Caki2 (cell line): ENCODE measurements around the gene MCRS1. TPM values are rescaled to one million over a fixed set of nuclear protein-coding genes. Genes with fewer than 3 reads are reported as not detected.
A peak's percentile ranks its signal among the peaks of the same experiment; 100 is the strongest.

Source experiments
- DNase-seq: peaks from one replicate; pipeline ENCODE4 v3.0.0-alpha.2; 2015; ENCODE audit warnings: low read depth
- in situ Hi-C: cut with HindIII; loops from 2 replicates; pipeline ENCODE4 v1.10.0; 2016; ENCODE audit warnings: low sequenced_read_pairs, low pct_unique_long_range_greater_than_20kb, mixed read lengths
- total RNA-seq: library from RNA; depleted of rRNA; stranded (reverse); fragments of >200 nt; shearing (Covaris generic); gene quantifications from 2 replicates; pipeline ENCODE4 v1.2.3, GENCODE V29; 2014; ENCODE audit warnings: low replicate concordance

The MCRS1 gene
- total RNA-seq, 1 experiment from 2014 or later, result 128 TPM

- DNase-seq, result no peak
- in situ Hi-C loops, result no loop called here
Measured at GRCh38 chr12:49584591-49584990, 16.6 kb upstream of the MCRS1 start.

DNA sequence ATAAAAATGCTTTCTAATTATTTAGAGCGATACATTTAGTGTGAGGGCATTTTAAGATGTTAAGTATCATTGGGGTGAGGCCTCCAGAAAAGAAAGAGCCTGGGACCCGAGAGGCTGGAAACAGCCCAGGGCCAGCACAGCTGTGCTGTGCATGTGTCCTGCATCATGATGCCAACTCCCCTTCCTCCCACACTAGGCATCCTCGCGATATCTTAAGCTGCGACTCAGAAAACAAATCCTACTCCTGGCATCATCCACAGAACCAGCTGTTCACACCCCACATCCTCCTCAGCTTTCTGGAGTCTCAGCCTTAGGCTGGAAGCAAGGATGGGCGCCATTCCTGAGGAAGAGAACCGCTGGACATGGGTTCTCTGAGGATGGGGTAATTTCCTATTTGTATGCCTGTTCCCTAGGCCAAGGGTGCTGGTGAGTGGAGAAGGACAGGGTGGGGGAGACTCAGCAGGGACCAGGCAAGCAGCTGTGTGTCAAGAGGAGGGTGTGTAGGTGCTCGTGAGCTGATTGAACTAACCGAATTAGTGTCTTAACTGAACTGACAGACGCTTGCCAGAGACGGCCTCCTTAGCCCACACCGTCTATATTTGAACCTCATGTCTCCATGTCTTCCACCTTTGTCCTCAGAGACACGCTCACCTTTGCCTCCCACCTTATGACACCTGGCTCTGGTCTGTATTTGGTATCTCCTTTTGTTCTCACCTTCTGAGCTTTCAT is 15.6 kb upstream of the MCRS1 start:
- in situ Hi-C loops, result no loop called here
- no peak for DNase-seq

DNA sequence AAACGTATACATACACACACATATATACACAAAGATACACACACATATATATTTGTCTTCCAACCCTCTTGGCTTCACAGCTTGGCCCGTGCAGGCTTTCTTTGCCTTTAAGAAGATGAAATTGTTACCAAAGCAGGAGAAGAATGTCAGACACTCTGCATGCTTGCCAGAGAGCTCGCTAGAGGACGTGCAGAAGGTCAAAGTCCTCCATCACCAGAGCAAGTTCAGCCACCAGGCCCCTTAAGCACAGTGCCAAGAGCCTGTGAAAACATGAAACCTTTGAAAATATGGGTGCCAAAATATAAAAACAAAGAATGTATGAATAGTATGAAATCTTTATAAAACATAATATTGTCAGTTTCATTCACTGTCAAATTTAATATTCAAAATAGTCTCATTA is 14.9 kb upstream of the MCRS1 start:
- DNase-seq, result no peak
- in situ Hi-C loops, result no loop called here

DNA sequence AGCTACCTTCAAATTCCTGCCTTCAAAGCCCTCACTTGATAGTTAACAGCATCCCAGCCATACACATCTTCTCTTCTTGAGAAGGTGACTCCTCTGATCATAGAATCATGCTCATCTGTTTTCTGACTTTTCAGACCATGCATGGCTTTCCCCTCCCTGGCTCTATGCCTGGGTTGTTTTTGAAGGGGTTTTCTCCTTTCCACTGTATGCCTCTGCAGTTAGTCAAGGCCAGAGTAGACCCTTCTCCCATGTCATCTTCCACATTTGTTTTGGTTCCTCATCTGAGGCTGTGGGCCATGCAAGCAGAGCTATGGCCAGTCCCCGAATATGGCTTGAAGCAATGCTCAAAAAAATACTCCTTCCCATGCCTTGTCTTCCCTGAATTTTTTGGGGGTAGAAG is 14.3 kb upstream of the MCRS1 start:
- in situ Hi-C loops, result no loop called here
- no peak for DNase-seq

GRCh38 chr12:49580572-49581535 is 12.9 kb upstream of the MCRS1 start:
- DNase-seq, result peak; percentile 87
- in situ Hi-C loops, result no loop called here

GRCh38 chr12:49578471-49579112 is 10.7 kb upstream of the MCRS1 start:
- DNase-seq, result no peak
- in situ Hi-C loops, result no loop called here

DNA sequence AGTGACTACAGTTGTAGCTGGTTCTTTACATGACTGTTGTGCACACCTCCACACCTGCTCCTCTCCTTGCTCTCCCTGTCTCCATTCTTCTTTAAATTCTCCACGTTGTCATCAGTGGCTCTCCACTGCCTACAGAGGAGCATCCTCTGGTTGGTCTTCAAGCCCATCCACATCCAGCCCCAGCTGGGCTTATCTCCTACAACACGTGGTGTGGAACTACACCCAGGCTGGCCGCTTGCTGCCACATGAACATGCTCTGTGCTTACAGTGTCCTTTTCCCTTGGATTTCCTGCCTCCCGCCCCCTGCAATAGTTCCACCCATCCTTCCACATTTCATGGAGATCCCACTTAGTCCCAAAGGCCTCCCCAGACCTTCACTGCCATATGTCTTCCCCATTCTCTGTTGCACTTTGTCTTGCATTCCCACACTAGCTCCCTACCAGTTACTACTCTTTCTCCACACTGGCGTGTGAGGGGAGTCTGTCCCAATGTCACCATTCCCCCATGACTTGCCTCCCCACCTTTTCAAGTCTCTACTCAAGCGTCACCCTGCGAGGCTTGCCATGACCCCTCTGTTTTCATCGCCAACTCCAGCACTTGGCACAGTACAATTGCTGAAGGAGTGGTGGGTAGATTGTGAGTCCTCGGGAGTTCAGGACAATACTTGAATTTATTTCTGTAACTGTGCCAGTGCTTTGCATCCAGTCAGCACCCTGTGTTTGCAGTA is 9.8 kb upstream of the MCRS1 start:
- in situ Hi-C loops, result no loop called here
- DNase-seq, result no peak

GRCh38 chr12:49568442-49569162 is 660 bp upstream of the MCRS1 start:
- in situ Hi-C loops, result no loop called here
- peak; percentile 15 for DNase-seq

DNA sequence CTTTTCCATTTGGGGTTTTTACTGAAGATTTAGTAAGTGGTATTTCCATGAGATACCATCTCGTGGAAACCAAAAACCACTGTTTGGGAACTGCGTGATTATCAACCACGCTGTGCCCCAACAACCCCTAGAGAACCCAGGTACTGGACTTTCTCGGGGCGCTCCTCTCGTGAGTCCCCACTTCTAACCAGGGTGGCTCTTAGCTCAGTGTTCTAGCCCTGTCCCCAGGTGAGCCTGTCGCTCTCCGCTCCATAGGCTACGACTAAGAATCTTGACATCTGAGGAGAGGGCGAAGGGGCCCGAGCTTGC is 686 bp downstream of the MCRS1 start:
- in situ Hi-C loops, result no loop called here

GRCh38 chr12:49566361-49566760 is 1.6 kb downstream of the MCRS1 start:
- no peak for DNase-seq
- in situ Hi-C loops, result no loop called here

More for the DNA sequence above, 686 bp downstream of the MCRS1 start:
- no peak for DNase-seq

GRCh38 chr12:49565406-49566265 is 2.3 kb downstream of the MCRS1 start:
- in situ Hi-C loops, result no loop called here
- DNase-seq, result no peak

DNA sequence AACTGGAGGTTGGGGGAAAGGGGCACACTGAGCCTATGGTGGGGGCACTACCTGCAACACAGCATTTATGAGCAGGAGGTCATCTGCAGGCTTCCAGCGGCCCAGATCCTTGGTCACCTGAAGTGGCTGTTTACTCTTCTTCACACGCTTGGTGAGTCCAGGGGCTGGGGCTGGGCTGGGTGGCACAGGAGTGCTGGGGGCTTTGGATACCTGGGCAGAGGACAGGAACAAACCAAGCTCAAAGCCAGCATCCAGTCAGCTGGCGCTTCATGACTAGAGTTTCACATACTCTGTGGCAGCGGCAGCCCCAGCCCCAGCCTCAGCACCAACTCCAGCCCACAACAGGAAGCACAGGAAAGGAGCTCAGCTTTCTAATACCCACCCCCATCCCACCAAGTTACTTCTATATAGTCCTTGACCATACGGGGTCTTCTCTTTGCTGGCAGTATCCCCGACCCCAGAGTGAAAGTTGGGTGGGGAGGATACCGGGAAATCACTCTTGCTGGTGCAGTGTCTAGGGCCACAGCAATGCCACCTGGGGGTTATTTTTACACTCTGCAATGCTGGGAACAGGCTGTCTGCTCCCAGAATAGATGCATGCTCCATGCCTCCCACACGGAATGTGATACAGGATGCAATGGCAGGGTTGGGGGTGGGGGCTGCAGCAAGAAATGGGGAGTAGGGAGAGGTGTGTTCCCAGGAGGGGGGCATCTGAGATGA is 3.1 kb downstream of the MCRS1 start:
- no peak for DNase-seq
- in situ Hi-C loops, result no loop called here

DNA sequence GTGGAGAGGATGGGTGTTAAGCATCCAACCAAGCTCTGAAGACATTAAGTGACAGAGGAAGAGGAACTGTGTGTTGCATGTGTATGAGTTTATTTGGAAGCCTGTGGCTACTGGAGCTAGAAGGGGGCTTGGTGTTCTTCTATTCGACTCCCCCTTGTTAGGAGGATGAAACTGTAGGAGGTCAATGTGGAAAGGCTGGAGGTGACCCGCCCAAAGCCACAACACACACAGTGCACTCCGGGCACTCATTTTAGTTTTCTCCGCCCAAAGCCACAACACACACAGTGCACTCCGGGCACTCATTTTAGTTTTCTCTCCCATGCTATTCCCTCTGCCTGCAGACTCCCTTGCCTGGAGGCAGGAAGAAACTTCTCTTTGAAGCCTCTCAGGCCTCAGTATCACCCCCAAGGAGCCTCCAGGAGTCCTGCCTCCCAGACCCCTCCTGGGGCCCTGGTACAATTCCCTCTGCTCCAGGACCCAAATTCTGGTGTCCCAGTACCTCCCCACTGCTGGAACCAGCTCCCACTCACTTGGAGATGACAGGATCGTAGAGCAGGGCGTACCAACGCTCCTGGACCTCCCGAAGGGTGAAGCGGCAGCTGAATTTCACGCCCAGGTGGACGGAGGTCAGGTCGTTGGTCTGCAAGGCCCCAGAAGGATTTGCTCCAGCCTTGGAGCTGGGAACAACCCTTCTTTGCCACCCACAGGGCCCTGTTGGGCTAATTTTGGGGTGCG is 3.8 kb downstream of the MCRS1 start:
- no peak for DNase-seq
- in situ Hi-C loops, result no loop called here

DNA sequence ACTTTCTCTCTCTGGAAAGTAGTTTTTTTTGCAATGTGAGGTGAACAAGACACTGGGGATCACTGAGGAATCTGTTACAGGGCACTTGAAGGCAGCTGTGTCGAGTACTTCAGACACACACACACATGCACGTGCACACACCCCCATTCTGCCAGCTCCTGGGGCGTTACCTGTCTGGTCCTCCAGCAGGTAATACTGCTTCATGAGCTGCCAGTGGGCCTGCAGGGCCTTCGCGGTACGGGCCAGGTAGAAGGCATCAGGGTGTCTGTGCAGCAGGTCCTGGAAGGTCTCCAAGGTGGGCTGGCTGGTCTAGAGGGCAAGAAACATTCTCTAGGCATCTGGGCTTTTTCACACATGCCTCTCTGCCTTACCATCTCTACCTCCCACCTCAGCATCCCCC is 5.1 kb downstream of the MCRS1 start:
- in situ Hi-C loops, result no loop called here
- DNase-seq, result no peak

DNA sequence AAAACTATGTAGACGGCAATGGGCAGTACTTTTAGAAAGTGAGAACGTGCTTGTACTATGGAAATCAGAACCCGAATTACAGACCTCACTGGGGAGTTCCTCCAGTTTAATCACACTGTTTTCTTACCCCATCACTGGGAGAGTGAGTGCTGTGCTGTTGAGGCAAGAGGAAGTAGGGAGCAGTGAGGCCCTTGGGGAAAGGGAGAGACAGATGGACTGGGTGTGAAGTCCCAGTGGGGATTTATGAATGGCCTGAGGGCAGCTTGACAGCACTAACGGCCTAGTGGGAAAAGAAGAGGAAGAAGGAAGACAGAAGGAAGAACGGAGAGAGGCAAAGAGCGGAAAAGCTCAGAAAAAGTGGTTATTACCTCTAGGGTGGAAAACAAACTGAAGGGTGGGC is 5.7 kb downstream of the MCRS1 start:
- in situ Hi-C loops, result no loop called here
- no peak for DNase-seq

DNA sequence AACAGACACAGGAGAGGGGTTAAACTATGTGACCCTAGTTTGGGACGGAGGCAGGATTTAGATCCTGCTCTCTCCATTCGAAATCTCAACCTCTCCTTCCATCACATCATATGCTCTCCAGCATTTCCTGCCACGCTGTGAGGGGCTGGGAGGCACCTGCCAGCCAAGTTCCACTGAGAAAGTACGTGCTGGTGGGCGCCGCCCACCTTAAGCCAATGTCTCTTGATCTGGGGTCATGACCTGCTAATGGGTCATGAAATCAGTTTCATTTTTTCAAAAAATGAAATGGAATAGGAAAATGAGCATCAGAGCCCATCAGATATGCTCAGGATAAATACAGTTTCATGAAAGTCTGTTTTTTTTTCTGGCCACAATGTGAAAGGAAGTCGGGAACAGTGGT is 7.2 kb downstream of the MCRS1 start:
- in situ Hi-C loops, result no loop called here
- no peak for DNase-seq
